PC-9 (cell line): ENCODE measurements around the gene IL6R. TPM values are rescaled to one million over a fixed set of nuclear protein-coding genes. Genes with fewer than 3 reads are reported as not detected.

Source experiments
- BruUV-seq: library from RNA; stranded (reverse); fragments of 400-500 nt; replicated peaks from 2 replicates; lab custom pipeline; 2021; lab: Mats Ljungman, UMichigan
- CTCF ChIA-PET: fragments of 300-600 bp; sonication (Branson Sonifier 250); formaldehyde crosslinking; loops from one replicate; lab custom pipeline; 2022; ENCODE audit warnings: antibody characterized with exemption; lab: Charles Lee
- POLR2A ChIA-PET: fragments of 300-600 bp; sonication (Branson Sonifier 250); formaldehyde crosslinking; loops from one replicate; lab custom pipeline; 2022; ENCODE audit warnings: antibody characterized with exemption; ENCODE audit not compliant: unreplicated experiment; lab: Charles Lee
- DNase-seq, 2 experiments: peaks; one replicate each; pipeline versions ENCODE4 v3.0.0 to v3.0.0-alpha.2; 2015 to 2022; ENCODE audit warnings: mixed read lengths in 1 of 2
- H2AFZ ChIP-seq: fragments of 200-600 bp; sonication (generic); 2 replicates; pipeline ENCODE4 v1.8.1; 2017; ENCODE audit warnings: antibody characterized with exemption
- H3F3A ChIP-seq: fragments of 200-600 bp; sonication (generic); 2 replicates; pipeline ENCODE4 v1.8.1; 2017; ENCODE audit warnings: antibody characterized with exemption, mild to moderate bottlenecking, low read depth; ENCODE audit not compliant: insufficient read depth
- H3K27ac ChIP-seq: fragments of 200-600 bp; sonication (generic); 2 replicates; pipeline ENCODE4 v1.6.1; 2016; ENCODE audit warnings: mixed run types
- H3K27me3 ChIP-seq: fragments of 200-600 bp; sonication (generic); 2 replicates; pipeline ENCODE4 v1.6.1; 2016; ENCODE audit warnings: low read depth, mixed run types; ENCODE audit not compliant: insufficient read depth
- H3K36me3 ChIP-seq: fragments of 200-600 bp; sonication (generic); 2 replicates; pipeline ENCODE4 v1.6.1; 2016; ENCODE audit warnings: low read depth, mixed run types
- H3K4me1 ChIP-seq: fragments of 200-600 bp; sonication (generic); replicated peaks from 2 replicates; pipeline ENCODE4 v1.6.1; 2016; ENCODE audit warnings: mixed run types; ENCODE audit not compliant: insufficient read depth
- H3K4me2 ChIP-seq: fragments of 200-600 bp; sonication (generic); 2 replicates; pipeline ENCODE4 v1.6.1; 2017; ENCODE audit warnings: mixed run types
- H3K4me3 ChIP-seq: fragments of 200-600 bp; sonication (generic); 2 replicates; pipeline ENCODE4 v1.6.1; 2016; ENCODE audit warnings: mixed run types
- H3K79me2 ChIP-seq: fragments of 200-600 bp; sonication (generic); 2 replicates; pipeline ENCODE4 v1.6.1; 2017; ENCODE audit warnings: low read depth, mixed run types
- H3K9me2 ChIP-seq: fragments of 200-600 bp; sonication (generic); 2 replicates; pipeline ENCODE4 v1.8.1; 2017; ENCODE audit warnings: mild to moderate bottlenecking; ENCODE audit not compliant: insufficient read depth
- H3K9me3 ChIP-seq: fragments of 200-600 bp; sonication (generic); 2 replicates; pipeline ENCODE4 v1.8.1; 2016; ENCODE audit warnings: low read depth; ENCODE audit not compliant: insufficient read depth
- H4K20me1 ChIP-seq: fragments of 200-600 bp; sonication (generic); 2 replicates; pipeline ENCODE4 v1.8.1; 2017; ENCODE audit not compliant: insufficient read depth
- CTCF ChIP-seq: fragments of 200-600 bp; sonication (generic); conservative IDR thresholded peaks from 2 replicates; pipeline ENCODE4 v1.6.1; 2017; ENCODE audit warnings: mixed run types, antibody characterized with exemption, mild to moderate bottlenecking, moderate library complexity
- EZH2 ChIP-seq: fragments of 200-600 bp; sonication (generic); IDR thresholded peaks from 2 replicates; pipeline ENCODE4 v1.8.0; 2017; ENCODE audit warnings: antibody characterized with exemption, low read depth
- intact Hi-C: fragments of 100-400 bp; cut with micrococcal nuclease; formaldehyde crosslinking; loops from one replicate; pipeline ENCODE4 v1.10.0; 2022; ENCODE audit not compliant: unreplicated experiment
- total RNA-seq: library from RNA; stranded (reverse); gene quantifications from 2 replicates; pipeline ENCODE4 v1.2.3, GENCODE V29; 2021

Gene IL6R
- total RNA-seq, 1 experiment from 2014 or later: 3.2 TPM

- Histone ChIP-seq H3K4me1 (peaks cover 20% of the 10 kb centered on the region), H3K9me3 (no peaks in the 10 kb centered on the region), H3F3A (peaks cover 28% of the 10 kb centered on the region), H3K27ac (no peak overlapping the region), H2AFZ (no peak overlapping the region), H3K36me3 (no peaks in the 10 kb centered on the region), H4K20me1 (no peaks in the 10 kb centered on the region), H3K27me3 (no peaks in the 10 kb centered on the region), H3K4me3 (no peak overlapping the region), H3K4me2 (no peak overlapping the region), H3K9me2 (no peaks in the 10 kb centered on the region), H3K79me2 (no peaks in the 10 kb centered on the region)
- CTCF ChIA-PET: no interaction called here
- BruUV-seq: no TSS peak
- no peak for TF ChIP-seq CTCF
- TF ChIP-seq EZH2: no peak
- DNase-seq: no peak
- POLR2A ChIA-PET: no interaction called here
- intact Hi-C loops: loop anchor here (10.0 kb wide), 1 partner anchor 82 kb away; no protein-coding TSS in a partner anchor
Measured at GRCh38 chr1:154436433-154436832, 31.3 kb downstream of the IL6R start.

GRCh38 chr1:154440036-154440804 lies 35.1 kb downstream of the IL6R start:
- Histone ChIP-seq H3F3A (no peaks in the 10 kb centered on the region), H3K27me3 (no peaks in the 10 kb centered on the region), H3K4me2 (no peak overlapping the region), H3K79me2 (no peaks in the 10 kb centered on the region), H3K27ac (no peak overlapping the region), H3K4me1 (peaks cover 5% of the 10 kb centered on the region; the same call in 1 of the 2 replicates), H4K20me1 (no peaks in the 10 kb centered on the region), H3K9me3 (no peaks in the 10 kb centered on the region), H3K9me2 (no peaks in the 10 kb centered on the region), H3K4me3 (no peak overlapping the region), H2AFZ (no peak overlapping the region), H3K36me3 (no peaks in the 10 kb centered on the region)
- CTCF ChIA-PET: no interaction called here
- TF ChIP-seq CTCF: no peak
- DNase-seq: no peak
- no TSS peak for BruUV-seq
- intact Hi-C loops: no loop called here
- POLR2A ChIA-PET: no interaction called here

GRCh38 chr1:154441241-154441888 lies 36.2 kb downstream of the IL6R start:
- no peak overlapping the region for H3K27ac ChIP-seq
- no peaks in the 10 kb centered on the region for H3K36me3 ChIP-seq
- H3K4me2 ChIP-seq: no peak overlapping the region
- ChIA-PET POLR2A (interaction anchor here (0.8 kb wide), 1 partner anchor 532 kb away, joined by 6 read pairs; no protein-coding TSS in a partner anchor), CTCF (no interaction called here)
- BruUV-seq: no TSS peak
- H3K4me1 ChIP-seq: peaks cover 5% of the 10 kb centered on the region; the same call in 1 of the 2 replicates
- H3K27me3 ChIP-seq: no peaks in the 10 kb centered on the region
- no peaks in the 10 kb centered on the region for H3K9me3 ChIP-seq
- no peak overlapping the region for H2AFZ ChIP-seq
- H3K9me2 ChIP-seq: no peaks in the 10 kb centered on the region
- no peak overlapping the region for H3K4me3 ChIP-seq
- TF ChIP-seq EZH2 (no peak), CTCF (no peak)
- no peak for DNase-seq
- H3K79me2 ChIP-seq: no peaks in the 10 kb centered on the region
- intact Hi-C loops: no loop called here
- H4K20me1 ChIP-seq: no peaks in the 10 kb centered on the region
- no peaks in the 10 kb centered on the region for H3F3A ChIP-seq
